Epithelial cell of esophagus (primary cell): Measurements from ENCODE around the gene TENM3.
"Not testable (repeated sequence)": the region's sequence is repeated elsewhere in the genome, so short reads cannot be mapped to it uniquely, and the experiment has no call there.

Experiments used
- DNase-seq: peaks from one replicate; pipeline ENCODE4 v3.0.0; 2010; ENCODE audit warnings: low read depth
- H3K4me3 ChIP-seq: 2 replicates; pipeline ENCODE4 v1.5.1; 2011; ENCODE audit warnings: mild to moderate bottlenecking, low read length, control low read depth
- CTCF ChIP-seq: IDR thresholded peaks from 2 replicates; pipeline ENCODE4 v1.5.1; 2011; ENCODE audit warnings: low read depth, mild to moderate bottlenecking, low read length, control low read depth, inconsistent platforms; ENCODE audit not compliant: insufficient read depth; ENCODE audit errors: missing control alignments

Gene TENM3

GRCh38 chr4:182384631-182385091 is 141.5 kb downstream of the TENM3 start:
- TF ChIP-seq CTCF: no peak
- no peak overlapping the region for H3K4me3 ChIP-seq
- no peak for DNase-seq

- DNase-seq: no peak
- no peak overlapping the region for H3K4me3 ChIP-seq
- no peak for TF ChIP-seq CTCF
Measured at GRCh38 chr4:182385897-182386296, 142.7 kb downstream of the TENM3 start.

GRCh38 chr4:182386576-182386975 is 143.4 kb downstream of the TENM3 start:
- DNase-seq, H3K4me3 ChIP-seq: not testable (repeated sequence)

GRCh38 chr4:182391111-182391684 is 148.0 kb downstream of the TENM3 start:
- DNase-seq: no peak
- no peak for TF ChIP-seq CTCF

GRCh38 chr4:182394181-182394580 is 151.0 kb downstream of the TENM3 start:
- no peak for DNase-seq
- no peak overlapping the region for H3K4me3 ChIP-seq
- no peak for TF ChIP-seq CTCF

More at GRCh38 chr4:182391111-182391684, 148.0 kb downstream of the TENM3 start:
- no peak overlapping the region for H3K4me3 ChIP-seq

- no peak for TF ChIP-seq CTCF
- DNase-seq: no peak
- no peak overlapping the region for H3K4me3 ChIP-seq
Measured at GRCh38 chr4:182400081-182400480, 156.9 kb downstream of the TENM3 start.

- H3K4me3 ChIP-seq: no peak overlapping the region
- no peak for TF ChIP-seq CTCF
- DNase-seq: no peak
Measured at GRCh38 chr4:182400790-182401189, 157.6 kb downstream of the TENM3 start.
